GM12878 (cell line): Measurements from ENCODE around the gene MC3R. TPM values are rescaled to one million over a fixed set of nuclear protein-coding genes. Genes with fewer than 3 reads are reported as not detected.

Experiments used
- ATAC-seq: fragments of 200-7000 bp; cut with Tn5 transposase; 3 replicates; pipeline ENCODE4 v1.9.1; 2020; ENCODE audit warnings: mild to moderate bottlenecking, moderate library complexity
- BruUV-seq: library from RNA; stranded (reverse); fragments of 400-500 nt; replicated peaks from 2 replicates; lab custom pipeline; 2021; lab: Mats Ljungman, UMichigan
- CTCF ChIA-PET: fragments of 300-600 bp; sonication (Branson Sonifier 250); formaldehyde crosslinking; extraction: SDS; loops from one replicate; lab custom pipeline; 2021; ENCODE audit warnings: inconsistent platforms; lab: Yijun Ruan, JAX
- POLR2A ChIA-PET: fragments of 350-600 bp; formaldehyde crosslinking; extraction: SDS; loops from one replicate; lab custom pipeline; 2021; ENCODE audit warnings: inconsistent platforms; lab: Charles Lee
- RAD21 ChIA-PET: fragments of 300-600 bp; sonication (Branson Sonifier 250); formaldehyde crosslinking; loops from one replicate; lab custom pipeline; 2023; ENCODE audit warnings: antibody characterized with exemption; ENCODE audit not compliant: unreplicated experiment; lab: Charles Lee
- SMC1A ChIA-PET: fragments of 300-600 bp; sonication (Branson Sonifier 250); formaldehyde crosslinking; loops from one replicate; lab custom pipeline; 2023; ENCODE audit not compliant: unreplicated experiment, uncharacterized antibody; lab: Charles Lee
- DNase-seq: peaks from one replicate; pipeline ENCODE4 v3.0.0-alpha.2; 2011; ENCODE audit warnings: low read depth, low spot score
- FAIRE-seq: peaks from 3 replicates; lab custom pipeline; 2011; peaks lifted over from hg19 to GRCh38; lab: Jason Lieb, UNC
- H2AFZ ChIP-seq: 2 replicates; pipeline ENCODE4 v1.6.0; 2011; ENCODE audit warnings: low read depth, low read length, control low read depth; ENCODE audit not compliant: control insufficient read depth
- H3K27ac ChIP-seq: 2 replicates; pipeline ENCODE4 v1.5.1; 2011; ENCODE audit warnings: control low read depth; ENCODE audit not compliant: control insufficient read depth, insufficient read depth
- H3K27me3 ChIP-seq, 2 experiments: replicated peaks in 1 of 2; 2 replicates each; pipeline versions ENCODE4 v1.6.0 to v1.6.1; 2011; ENCODE audit warnings: low read length in 1 of 2; ENCODE audit not compliant: control insufficient read depth in 2 of 2, insufficient read depth in 2 of 2
- H3K36me3 ChIP-seq, 2 experiments: 2 replicates each; pipeline ENCODE4 v1.5.1; 2011; ENCODE audit warnings: low read length in 1 of 2; ENCODE audit not compliant: control insufficient read depth in 2 of 2, insufficient read depth in 2 of 2
- H3K4me1 ChIP-seq: 2 replicates; pipeline ENCODE4 v1.6.1; 2011; ENCODE audit warnings: mild to moderate bottlenecking, low read length, moderate library complexity, mixed read lengths; ENCODE audit not compliant: control insufficient read depth, insufficient read depth
- H3K4me2 ChIP-seq: 2 replicates; pipeline ENCODE4 v1.6.0; 2011; ENCODE audit warnings: control low read depth; ENCODE audit not compliant: control insufficient read depth, insufficient read depth
- H3K4me3 ChIP-seq: fragments of 200-600 bp; sonication (generic); 2 replicates; pipeline ENCODE4 v1.5.1; 2016
- H3K79me2 ChIP-seq: 2 replicates; pipeline ENCODE4 v1.6.0; 2011; ENCODE audit warnings: low read length; ENCODE audit not compliant: control insufficient read depth, insufficient read depth
- H3K9ac ChIP-seq: 2 replicates; pipeline ENCODE4 v1.8.0; 2011; ENCODE audit warnings: low read length, control low read depth, mixed read lengths; ENCODE audit not compliant: control insufficient read depth, insufficient read depth
- H3K9me3 ChIP-seq: replicated peaks from 3 replicates; pipeline ENCODE4 v1.5.1; 2011; ENCODE audit warnings: mild to moderate bottlenecking, low read length; ENCODE audit not compliant: control insufficient read depth, insufficient read depth
- H4K20me1 ChIP-seq: 2 replicates; pipeline ENCODE4 v1.6.0; 2011; ENCODE audit not compliant: control insufficient read depth, insufficient read depth
- ASH2L ChIP-seq: fragments of 300-600, 200-600 bp; sonication (generic); IDR thresholded peaks from 2 replicates; pipeline ENCODE4 v1.6.1; 2017; ENCODE audit warnings: low read depth, mild to moderate bottlenecking, borderline replicate concordance
- ATF7 ChIP-seq: fragments of 450-650 bp; IDR thresholded peaks from 2 replicates; pipeline ENCODE4 v1.6.1; 2016; ENCODE audit warnings: low read depth, mild to moderate bottlenecking
- BHLHE40 ChIP-seq, 2 experiments: fragments of 450-650 bp in 1 of 2; IDR thresholded peaks; 2 replicates each; pipeline ENCODE4 v1.6.1; 2011 to 2017; ENCODE audit warnings: low read depth in 2 of 2, borderline replicate concordance in 1 of 2, improper control_type of control experiment in 1 of 2, low read length in 1 of 2, mild to moderate bottlenecking in 1 of 2
- BRCA1 ChIP-seq: IDR thresholded peaks from 2 replicates; pipeline ENCODE4 v1.6.1; 2011; ENCODE audit warnings: low read depth, low read length, improper control_type of control experiment
- CEBPB ChIP-seq, 2 experiments: fragments of 150-350 bp in 1 of 2; IDR thresholded peaks; 2 replicates each; pipeline ENCODE4 v1.6.1; 2012 to 2014; ENCODE audit warnings: low read depth in 2 of 2, low read length in 2 of 2, borderline replicate concordance in 1 of 2, inconsistent platforms in 1 of 2
- E2F8 ChIP-seq: fragments of 450-650 bp; IDR thresholded peaks from 2 replicates; pipeline ENCODE4 v1.6.1; 2018; ENCODE audit warnings: mild to moderate bottlenecking, low read depth, moderate library complexity; ENCODE audit not compliant: partially characterized antibody
- FOS ChIP-seq: IDR thresholded peaks from 3 replicates; pipeline ENCODE4 v1.6.1; 2011; ENCODE audit warnings: borderline replicate concordance; ENCODE audit not compliant: insufficient read length; ENCODE audit errors: extremely low read depth
- MTA2 ChIP-seq: fragments of 450-650 bp; IDR thresholded peaks from 2 replicates; pipeline ENCODE4 v1.6.1; 2016; ENCODE audit warnings: low read depth, mild to moderate bottlenecking, moderate library complexity
- MTA3 ChIP-seq: IDR thresholded peaks from 2 replicates; pipeline ENCODE4 v1.6.1; 2012; ENCODE audit warnings: low read length, inconsistent platforms, borderline replicate concordance
- MXI1 ChIP-seq: fragments of 150-350 bp; IDR thresholded peaks from 2 replicates; pipeline ENCODE4 v1.6.1; 2011; ENCODE audit warnings: low read depth, mild to moderate bottlenecking, inconsistent platforms, low read length, improper control_type of control experiment
- PML ChIP-seq: IDR thresholded peaks from 2 replicates; pipeline ENCODE4 v1.6.1; 2012; ENCODE audit warnings: low read length, inconsistent platforms
- RELA ChIP-seq: fragments of 450-650 bp; IDR thresholded peaks from 2 replicates; pipeline ENCODE4 v1.8.0; 2014; ENCODE audit warnings: borderline replicate concordance; ENCODE audit not compliant: partially characterized antibody
- RFX5 ChIP-seq: IDR thresholded peaks from 2 replicates; pipeline ENCODE4 v1.6.1; 2011; ENCODE audit warnings: low read depth, low read length, improper control_type of control experiment
- SMAD1 ChIP-seq: fragments of 450-650 bp; IDR thresholded peaks from 2 replicates; pipeline ENCODE4 v1.6.1; 2018; ENCODE audit warnings: mild to moderate bottlenecking, low read depth; ENCODE audit not compliant: partially characterized antibody
- SRF ChIP-seq, 2 experiments: IDR thresholded peaks; 2 replicates each; pipeline ENCODE4 v1.6.1; 2011; ENCODE audit warnings: low read depth in 2 of 2, low read length in 2 of 2, mild to moderate bottlenecking in 1 of 2, moderate library complexity in 1 of 2
- STAT3 ChIP-seq: IDR thresholded peaks from 2 replicates; pipeline ENCODE4 v1.6.1; 2011; ENCODE audit warnings: low read depth, low read length, improper control_type of control experiment
- SUPT20H ChIP-seq: IDR thresholded peaks from 2 replicates; pipeline ENCODE4 v1.6.1; 2011; ENCODE audit warnings: low read depth, mild to moderate bottlenecking, low read length, moderate library complexity, borderline replicate concordance; ENCODE audit not compliant: control insufficient read depth
- TARDBP ChIP-seq: IDR thresholded peaks from 2 replicates; pipeline ENCODE4 v1.6.1; 2016; ENCODE audit warnings: borderline replicate concordance
- ZZZ3 ChIP-seq: IDR thresholded peaks from 2 replicates; pipeline ENCODE4 v1.6.1; 2011; ENCODE audit warnings: low read depth; ENCODE audit not compliant: control insufficient read depth, insufficient read length
- WGBS: methylation state at CpG from one replicate; pipeline ENCODE4 v1.1.6; 2016; ENCODE audit warnings: low lambda C conversion rate; ENCODE audit not compliant: insufficient replicate concordance, insufficient coverage; ENCODE audit errors: missing lambda C conversion rate; 5-methylcytosine and 5-hydroxymethylcytosine counted together
- in situ Hi-C: fragments of 300-500 bp; cut with MboI; formaldehyde crosslinking; loops from 9 replicates; pipeline ENCODE4 v1.14.3; 2018; ENCODE audit warnings: mixed read lengths
- intact Hi-C: fragments of 100-400 bp; cut with micrococcal nuclease; formaldehyde crosslinking; loops from one replicate; pipeline ENCODE4 v1.14.2; 2022; ENCODE audit not compliant: unreplicated experiment
- polyA plus RNA-seq, 11 experiments: library from polyadenylated mRNA; depleted of rRNA in 4 of 11; unstranded in 6 of 11; stranded (reverse) in 5 of 11; fragments of >200 nt; fragmentation: Nextera tagmentation in 4 of 11; fragmentation: Illumina TruSeq in 1 of 11; extraction: Ambion mirVana in 4 of 11; extraction: Trizol in 1 of 11; gene quantifications; 1 replicate in 1 of 11; 2 replicates in 10 of 11; pipeline versions ENCODE4 v1.2.1 to v1.2.3, GENCODE V29; 2011 to 2016; ENCODE audit warnings: inconsistent platforms in 2 of 11, missing spikeins in 2 of 11, low read depth in 1 of 11
- total RNA-seq, 4 experiments: library from RNA; depleted of rRNA in 3 of 4; stranded (reverse); fragments of >200 nt in 3 of 4; fragmentation: Illumina TruSeq in 1 of 4; extraction: Trizol in 1 of 4; gene quantifications; 2 replicates each; pipeline versions ENCODE4 v1.2.1 to v1.2.3, GENCODE V29; 2013 to 2021

Gene MC3R
- total and polyA plus RNA-seq, 10 of the 15 experiments (the other 5 are each of a cell fraction or from before 2014, with no cell fraction given): not detected

- intact Hi-C loops: no loop called here
- H3K27me3 ChIP-seq: no peaks in the 10 kb centered on the region
- CTCF ChIA-PET: interaction anchor here (1.4 kb wide), 1 partner anchor 14 kb away, joined by 4 read pairs; the partner anchor contains the start of gene MC3R
- FAIRE-seq: no peak
- POLR2A ChIA-PET: no interaction called here
- no peak overlapping the region for H2AFZ ChIP-seq
- TF ChIP-seq MXI1: no peak
- no peak for TF ChIP-seq RELA
- no peak for TF ChIP-seq E2F8
- TF ChIP-seq SMAD1: no peak
- no peak for TF ChIP-seq RFX5
- no peak for TF ChIP-seq TARDBP
- TF ChIP-seq MTA3: no peak
- TF ChIP-seq ZZZ3: no peak
- no peak for TF ChIP-seq CEBPB (IDR thresholded peaks at IDR 0.05; ENCODE audit: borderline replicate concordance in 1 of 2, low read depth in 2 of 2, low read length in 2 of 2)
- no peak for TF ChIP-seq STAT3
- TF ChIP-seq ASH2L: no peak
- no peak for TF ChIP-seq BHLHE40 (IDR thresholded peaks at IDR 0.05; ENCODE audit: borderline replicate concordance in 1 of 2, low read depth in 2 of 2, low read length in 1 of 2)
- TF ChIP-seq SUPT20H: no peak
- TF ChIP-seq BRCA1: no peak
- TF ChIP-seq ATF7: no peak
- no peak for TF ChIP-seq FOS
- TF ChIP-seq PML: no peak
- no peak for TF ChIP-seq MTA2
- no peak for TF ChIP-seq SRF (IDR thresholded peaks at IDR 0.05; ENCODE audit: low read depth in 2 of 2, low read length in 2 of 2)
- TF ChIP-seq, all 136 proteins: peak for 0
- no TSS peak for BruUV-seq
- no peaks in the 10 kb centered on the region for H3K79me2 ChIP-seq
- in situ Hi-C loops: no loop called here
- WGBS: 0% methylated on average over 3 of the region's 3 CpGs
- no peak for ATAC-seq
- no peaks in the 10 kb centered on the region; the same call in 2 of the 3 replicates for H3K9me3 ChIP-seq
- no peaks in the 10 kb centered on the region for H3K4me1 ChIP-seq
- DNase-seq: no peak
- H3K4me2 ChIP-seq: no peak overlapping the region
- no peak overlapping the region for H3K27ac ChIP-seq
- no peaks in the 10 kb centered on the region for H3K36me3 ChIP-seq
- H3K4me3 ChIP-seq: no peak overlapping the region
- RAD21 ChIA-PET: no interaction called here
- SMC1A ChIA-PET: no interaction called here
- H3K9ac ChIP-seq: no peak overlapping the region
- H4K20me1 ChIP-seq: no peaks in the 10 kb centered on the region
These were observed 14.4 kb upstream of the MC3R start for GRCh38 chr20:56234110-56234509.
